PC-3 (cell line): ENCODE measurements around the gene MBLAC2. TPM values are rescaled to one million over a fixed set of nuclear protein-coding genes. Genes with fewer than 3 reads are reported as not detected.

Experiments
- ATAC-seq: fragments of 200-7000 bp; cut with Tn5 transposase; 2 replicates; pipeline ENCODE4 v1.9.1; 2020; ENCODE audit warnings: mild to moderate bottlenecking, moderate library complexity
- BruUV-seq: library from RNA; stranded (reverse); fragments of 400-500 nt; replicated peaks from 2 replicates; lab custom pipeline; 2021; lab: Mats Ljungman, UMichigan
- CTCF ChIA-PET: fragments of 300-600 bp; sonication (Branson Sonifier 250); formaldehyde crosslinking; loops from one replicate; lab custom pipeline; 2022; ENCODE audit warnings: antibody characterized with exemption; lab: Charles Lee
- POLR2A ChIA-PET: fragments of 300-600 bp; sonication (Branson Sonifier 250); formaldehyde crosslinking; loops from one replicate; lab custom pipeline; 2022; ENCODE audit warnings: antibody characterized with exemption; ENCODE audit not compliant: unreplicated experiment; lab: Charles Lee
- DNase-seq: peaks from one replicate; pipeline ENCODE4 v3.0.0-alpha.2; 2015
- H2AFZ ChIP-seq: fragments of 300-600 bp; sonication (generic); 2 replicates; pipeline ENCODE4 v1.6.0; 2016; ENCODE audit warnings: antibody characterized with exemption, low read length
- H3F3A ChIP-seq: fragments of 300-600 bp; sonication (generic); one replicate; pipeline ENCODE4 v1.6.0; 2017; ENCODE audit warnings: antibody characterized with exemption, low read length, control low read depth, mild to moderate bottlenecking; ENCODE audit not compliant: unreplicated experiment
- H3K27ac ChIP-seq: fragments of 300-600 bp; sonication (generic); 2 replicates; pipeline ENCODE4 v1.5.1; 2016; ENCODE audit warnings: mild to moderate bottlenecking, low read length
- H3K27me3 ChIP-seq: fragments of 300-600 bp; sonication (generic); 2 replicates; pipeline ENCODE4 v1.6.1; 2016; ENCODE audit warnings: low read length, mixed read lengths
- H3K36me3 ChIP-seq: fragments of 300-600 bp; sonication (generic); 2 replicates; pipeline ENCODE4 v1.6.1; 2016; ENCODE audit warnings: low read depth, mixed run types, low read length, mixed read lengths
- H3K4me1 ChIP-seq: fragments of 300-600 bp; sonication (generic); 2 replicates; pipeline ENCODE4 v1.5.1; 2016; ENCODE audit warnings: low read length; ENCODE audit not compliant: insufficient read depth
- H3K4me2 ChIP-seq: fragments of 300-600 bp; sonication (generic); 2 replicates; pipeline ENCODE4 v1.6.0; 2016; ENCODE audit warnings: low read length
- H3K4me3 ChIP-seq: fragments of 300-600 bp; sonication (generic); 2 replicates; pipeline ENCODE4 v1.5.1; 2016; ENCODE audit warnings: mild to moderate bottlenecking, low read length, mixed read lengths
- H3K79me2 ChIP-seq: fragments of 300-600 bp; sonication (generic); 2 replicates; pipeline ENCODE4 v1.6.1; 2017; ENCODE audit warnings: low read length, mixed read lengths
- H3K9ac ChIP-seq: fragments of 300-600 bp; sonication (generic); 2 replicates; pipeline ENCODE4 v1.6.0; 2016; ENCODE audit warnings: mild to moderate bottlenecking, low read length
- H3K9me2 ChIP-seq: fragments of 300-600 bp; sonication (generic); replicated peaks from 2 replicates; pipeline ENCODE4 v1.6.1; 2016; ENCODE audit warnings: mixed run types, low read length, mixed read lengths
- H3K9me3 ChIP-seq: fragments of 300-600 bp; sonication (generic); 2 replicates; pipeline ENCODE4 v1.6.1; 2016; ENCODE audit warnings: low read length, mixed read lengths
- H4K20me1 ChIP-seq: fragments of 300-600 bp; sonication (generic); 2 replicates; pipeline ENCODE4 v1.6.1; 2016; ENCODE audit warnings: low read length, mixed read lengths
- CTCF ChIP-seq: fragments of 300-600 bp; sonication (generic); conservative IDR thresholded peaks from 2 replicates; pipeline ENCODE4 v1.5.1; 2017; ENCODE audit warnings: antibody characterized with exemption, low read depth, mild to moderate bottlenecking, low read length
- EZH2 ChIP-seq: fragments of 300-600 bp; sonication (generic); IDR thresholded peaks from one replicate; pipeline ENCODE4 v1.6.1; 2017; ENCODE audit warnings: antibody characterized with exemption, mild to moderate bottlenecking, low read length; ENCODE audit not compliant: unreplicated experiment
- EZH2phosphoT487 ChIP-seq: fragments of 300-600 bp; sonication (generic); IDR thresholded peaks from 2 replicates; pipeline ENCODE4 v1.6.1; 2018; ENCODE audit warnings: mild to moderate bottlenecking, antibody characterized with exemption, low read length, borderline replicate concordance
- intact Hi-C: fragments of 100-400 bp; cut with micrococcal nuclease; formaldehyde crosslinking; loops from 2 replicates; pipeline ENCODE4 v1.9.0; 2023
- total RNA-seq: library from RNA; depleted of rRNA; stranded (reverse); fragments of >200 nt; gene quantifications from 2 replicates; pipeline ENCODE4 v1.2.3, GENCODE V29; 2014

Gene MBLAC2
- total RNA-seq, 1 experiment from 2014 or later = 7.8 TPM

DNA sequence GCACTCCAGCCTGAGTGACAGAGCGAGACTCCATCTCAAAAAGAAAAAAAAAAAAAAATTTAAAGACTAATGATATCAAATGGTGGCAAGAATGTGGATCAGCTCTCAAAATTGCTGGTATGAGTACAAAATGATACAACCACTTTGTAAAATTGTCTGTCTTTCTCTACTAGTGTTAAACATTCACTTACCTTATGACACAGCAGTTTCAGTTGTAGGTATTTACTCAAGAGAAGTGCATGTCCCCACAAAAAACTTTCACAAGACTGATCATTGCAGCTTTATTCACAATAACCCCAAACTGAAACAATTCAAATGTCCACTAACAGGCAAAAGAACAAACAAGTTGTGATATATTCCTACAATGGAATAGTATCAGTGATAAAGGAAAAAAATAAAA, 50.3 kb downstream of the MBLAC2 start:
- Histone ChIP-seq H3K27me3 (no peaks in the 10 kb centered on the region), H3K4me3 (no peak overlapping the region), H3K4me1 (no peaks in the 10 kb centered on the region), H3K79me2 (no peaks in the 10 kb centered on the region), H3K9me3 (no peaks in the 10 kb centered on the region), H4K20me1 (no peaks in the 10 kb centered on the region), H3K4me2 (no peak overlapping the region), H3K36me3 (no peaks in the 10 kb centered on the region), H3K9me2 (no peaks in the 10 kb centered on the region), H2AFZ (no peak overlapping the region), H3K9ac (no peak overlapping the region), H3K27ac (no peak overlapping the region), H3F3A (no peaks in the 10 kb centered on the region)
- POLR2A ChIA-PET = no interaction called here
- no peak for ATAC-seq
- DNase-seq = no peak
- CTCF ChIA-PET = no interaction called here
- BruUV-seq = no TSS peak
- no peak for TF ChIP-seq EZH2
- TF ChIP-seq EZH2phosphoT487 = no peak
- TF ChIP-seq CTCF = no peak
- intact Hi-C loops = no loop called here

GRCh38 chr5:90421136-90421535, 53.4 kb downstream of the MBLAC2 start:
- Histone ChIP-seq H3K4me2 (no peak overlapping the region), H3K36me3 (no peaks in the 10 kb centered on the region), H3K4me1 (no peaks in the 10 kb centered on the region), H3F3A (no peaks in the 10 kb centered on the region), H3K9ac (no peak overlapping the region), H3K27me3 (no peaks in the 10 kb centered on the region), H2AFZ (no peak overlapping the region), H4K20me1 (no peaks in the 10 kb centered on the region), H3K27ac (no peak overlapping the region), H3K79me2 (no peaks in the 10 kb centered on the region), H3K9me2 (no peaks in the 10 kb centered on the region), H3K4me3 (no peak overlapping the region), H3K9me3 (no peaks in the 10 kb centered on the region)
- DNase-seq = peak; percentile 32
- BruUV-seq = no TSS peak
- peak; percentile 50 for TF ChIP-seq CTCF
- no peak for TF ChIP-seq EZH2phosphoT487
- peak; percentile 76 for ATAC-seq
- CTCF ChIA-PET = no interaction called here
- POLR2A ChIA-PET = no interaction called here
- intact Hi-C loops = no loop called here

GRCh38 chr5:90418214-90418613, 56.4 kb downstream of the MBLAC2 start:
- Histone ChIP-seq H3K79me2 (no peaks in the 10 kb centered on the region), H3K27me3 (no peaks in the 10 kb centered on the region), H3K9me2 (no peaks in the 10 kb centered on the region), H3K9ac (no peak overlapping the region), H3F3A (no peaks in the 10 kb centered on the region), H3K4me3 (no peak overlapping the region), H3K9me3 (no peaks in the 10 kb centered on the region), H3K36me3 (no peaks in the 10 kb centered on the region), H3K27ac (no peak overlapping the region), H3K4me1 (no peaks in the 10 kb centered on the region), H4K20me1 (no peaks in the 10 kb centered on the region), H3K4me2 (no peak overlapping the region), H2AFZ (no peak overlapping the region)
- intact Hi-C loops = no loop called here
- DNase-seq (no peak), ATAC-seq (no peak)
- ChIA-PET POLR2A (no interaction called here), CTCF (no interaction called here)
- TF ChIP-seq EZH2phosphoT487 (no peak), EZH2 (no peak), CTCF (no peak)
- no TSS peak for BruUV-seq
